HG03139 (cell line): ENCODE results near the gene BSCL2.
"Not testable (repeated sequence)": the region's sequence is repeated elsewhere in the genome, so short reads cannot be mapped to it uniquely, and the experiment has no call there.

ENCODE experiments used
- ATAC-seq: cut with Tn5 transposase; IDR thresholded peaks from one replicate; pipeline ENCODE4 v1.9.1; 2021; ENCODE audit not compliant: unreplicated experiment

Gene BSCL2

GRCh38 chr11:62707277-62707861 is at the start of gene BSCL2, which contains the start of gene GNG3:
BSCL2 (minus strand) TSS chr11:62707424; CDS start chr11:62707195, 229 bp downstream.
GNG3 (plus strand) TSS chr11:62707676; CDS start chr11:62708296, 620 bp downstream.
- ATAC-seq, result no peak

DNA sequence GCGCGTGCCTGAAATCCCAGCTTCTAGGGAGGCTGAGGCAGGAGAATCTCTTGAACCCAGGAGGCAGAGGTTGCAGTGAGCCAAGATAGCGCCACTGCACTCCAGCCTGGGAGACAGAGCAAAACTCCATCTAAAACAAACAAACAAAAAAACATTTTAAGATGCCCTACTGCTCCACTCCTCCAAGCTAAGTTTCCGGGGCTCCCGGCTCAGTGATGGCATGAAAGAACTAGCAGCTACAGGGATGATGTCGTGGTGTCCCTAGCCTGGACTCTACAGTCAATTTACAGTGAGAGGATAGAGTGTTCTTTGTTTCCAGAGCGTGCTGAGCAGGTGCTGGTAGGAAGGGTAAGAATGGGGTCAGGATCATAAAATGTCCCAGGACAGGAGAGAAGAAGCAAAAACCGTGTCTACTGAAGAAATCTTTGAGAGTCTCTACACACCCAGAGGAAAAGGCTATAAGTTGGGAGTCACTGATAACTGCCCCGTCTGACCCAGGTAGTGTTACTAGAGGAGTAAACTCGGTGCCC is 47.9 kb upstream of the BSCL2 start:
- no peak for ATAC-seq

DNA sequence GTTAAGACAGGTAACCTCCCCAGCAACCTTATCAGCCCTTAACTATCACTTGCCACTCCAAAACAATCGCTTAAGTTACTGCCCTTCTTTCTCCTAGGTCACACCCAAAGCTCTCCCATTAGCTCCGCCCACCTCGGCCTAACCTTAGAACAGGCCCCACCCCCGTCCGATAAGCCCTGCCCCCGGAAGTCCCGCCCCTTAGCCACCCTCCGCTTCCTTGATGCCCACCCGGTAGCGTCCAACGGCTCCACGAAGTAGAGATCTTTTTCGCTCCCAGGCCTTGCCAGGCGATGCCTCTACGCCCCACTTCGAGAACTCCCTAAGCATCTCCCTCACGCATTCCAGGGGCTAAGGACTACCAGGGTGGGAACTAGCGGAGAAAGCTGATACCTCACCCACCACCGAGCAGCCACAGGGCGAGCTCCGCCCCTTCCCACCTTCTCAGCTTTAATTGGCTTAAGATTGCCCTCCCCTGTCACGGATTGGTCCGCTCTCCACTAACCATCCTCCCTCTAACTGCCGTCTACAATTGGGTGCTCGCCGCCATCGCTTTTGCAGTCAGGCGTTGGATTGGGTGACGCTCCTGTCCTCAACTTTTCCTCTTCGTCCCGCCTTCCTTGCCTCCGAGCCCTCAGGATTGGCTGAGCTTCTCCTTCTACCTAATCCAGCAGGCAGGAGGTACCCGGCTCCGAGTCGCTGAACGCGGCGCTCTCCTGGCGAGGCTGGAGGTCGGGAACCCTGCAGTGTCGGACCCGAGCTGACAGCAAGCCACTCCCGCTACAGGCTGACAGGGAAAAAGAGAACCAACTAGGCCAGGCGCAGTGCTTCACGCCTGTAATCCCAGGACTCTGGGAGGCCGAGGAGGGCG is 46.7 kb upstream of the BSCL2 start, which contains the start of gene ZBTB3:
TSS of gene ZBTB3 (minus strand) at position 425 of the 868 bp plus-strand sequence. CDS start 496 bp downstream, outside the sequence.
- peak; percentile 86 for ATAC-seq

DNA sequence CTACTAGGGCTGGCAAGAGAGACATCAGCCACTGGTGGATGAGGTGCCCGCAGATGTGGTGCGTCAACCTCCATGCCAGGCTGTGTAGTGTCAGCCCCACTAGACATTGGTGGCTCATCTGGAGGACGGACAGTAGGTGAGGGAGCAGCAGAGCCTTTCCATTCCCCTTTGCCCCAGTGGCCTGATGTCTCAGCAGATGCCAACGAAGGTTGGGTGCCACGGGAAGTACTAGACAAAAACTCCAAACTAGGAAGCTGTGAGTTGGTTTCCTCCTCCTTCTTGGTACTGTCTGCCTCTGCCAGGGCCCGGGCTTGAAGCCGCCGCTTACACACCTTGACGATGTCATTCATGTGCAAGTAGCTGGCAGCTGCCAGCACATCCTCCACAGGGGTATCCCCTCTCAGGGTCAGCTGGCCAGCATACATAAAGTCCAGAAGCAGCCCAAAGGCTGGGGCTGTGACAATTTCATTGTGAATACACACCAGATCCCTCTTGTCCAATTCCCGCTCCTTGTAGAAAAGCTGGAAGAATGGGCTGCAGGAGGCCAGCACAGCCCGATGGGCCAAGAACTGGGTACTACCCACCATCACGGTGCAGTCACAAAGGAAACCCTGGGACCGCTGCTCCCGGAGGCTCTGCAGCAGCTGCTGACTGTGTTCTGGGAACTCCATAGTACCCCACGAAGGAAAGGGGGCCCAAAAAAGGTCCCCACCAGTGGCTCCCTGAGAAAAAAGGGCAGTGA is 45.9 kb upstream of the BSCL2 start:
- ATAC-seq, result no peak

DNA sequence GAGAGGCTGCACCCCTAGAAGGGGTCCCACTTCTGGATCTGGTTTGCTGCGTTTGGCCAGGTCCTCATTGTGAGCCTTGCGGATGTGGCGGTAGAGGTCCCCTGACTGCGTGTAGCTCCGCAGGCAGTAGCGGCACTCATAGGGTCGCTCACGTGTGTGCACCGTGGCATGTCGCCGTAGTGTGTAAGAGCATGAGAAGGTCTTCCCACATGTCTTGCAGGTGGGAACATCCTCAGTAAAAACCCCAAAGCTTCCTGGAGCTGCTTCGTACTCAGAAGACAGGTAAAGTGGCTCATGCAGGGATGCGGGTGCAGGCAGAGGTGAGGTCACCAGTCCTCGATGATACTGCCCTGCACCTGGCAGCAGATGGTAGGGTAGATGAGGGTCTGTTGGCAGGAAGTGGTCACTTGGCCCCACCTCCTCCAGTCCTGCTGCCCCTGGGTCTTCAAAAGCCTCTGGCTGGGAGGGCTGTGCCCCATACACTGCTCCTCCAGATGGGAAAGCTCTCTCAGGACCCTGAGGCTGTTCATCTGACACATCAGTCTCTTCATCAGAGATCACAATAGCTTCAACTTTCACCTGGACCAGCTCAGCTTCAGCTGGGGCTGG is 45.1 kb upstream of the BSCL2 start:
- ATAC-seq, result no peak

GRCh38 chr11:62749931-62750330 is 42.7 kb upstream of the BSCL2 start:
- not testable (repeated sequence) for ATAC-seq

- ATAC-seq, result no peak
Observed at GRCh38 chr11:62747475-62748160, 40.4 kb upstream of the BSCL2 start.

DNA sequence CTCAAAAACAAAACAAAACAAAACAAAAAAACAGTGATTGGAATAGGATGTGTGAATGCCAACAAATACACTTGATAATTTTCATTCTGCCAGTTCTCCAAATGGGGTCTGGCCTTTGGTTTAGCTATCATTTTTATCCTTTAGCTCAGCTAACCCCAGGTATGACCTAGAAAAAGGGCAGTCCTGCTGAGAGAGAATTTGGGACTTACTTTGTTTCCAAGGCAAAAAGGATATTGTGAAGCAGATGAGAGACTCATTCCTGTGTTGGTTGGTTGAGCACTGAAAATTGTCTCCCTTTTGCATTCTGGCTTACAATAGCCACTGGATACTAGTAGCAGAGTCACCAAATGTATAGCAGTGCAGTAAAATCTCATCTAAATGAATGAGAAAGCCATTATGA is 30.0 kb upstream of the BSCL2 start:
- ATAC-seq, result no peak

- ATAC-seq, result no peak
Observed at GRCh38 chr11:62732830-62733229, 25.6 kb upstream of the BSCL2 start.

DNA sequence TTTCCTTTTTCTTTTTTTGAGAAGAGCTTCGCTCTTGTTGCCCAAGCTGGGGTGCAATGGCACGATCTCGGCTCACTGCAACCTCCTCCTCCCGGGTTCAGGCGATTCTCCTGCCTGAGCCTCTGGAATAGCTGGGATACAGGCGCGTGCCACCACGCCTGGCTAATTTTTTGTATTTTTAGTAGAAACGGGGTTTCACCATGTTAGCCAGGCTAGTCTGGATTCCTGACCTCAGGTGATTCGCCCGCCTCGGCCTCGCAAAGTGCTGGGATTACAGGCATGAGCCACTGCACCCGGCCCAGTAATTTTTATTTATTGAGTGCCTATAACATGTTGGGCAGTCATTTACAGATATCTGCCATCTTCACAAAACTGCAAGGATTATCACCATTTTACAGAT is 22.9 kb upstream of the BSCL2 start:
- ATAC-seq, result not testable (repeated sequence)

- peak; percentile 19 for ATAC-seq
Observed at GRCh38 chr11:62728171-62728988, 21.2 kb upstream of the BSCL2 start, which contains the start of gene TTC9C. TTC9C (plus strand) TSS chr11:62728486; CDS start chr11:62728849, 363 bp downstream.

GRCh38 chr11:62727872-62728170 is 20.6 kb upstream of the BSCL2 start:
- ATAC-seq, result peak; percentile 25

- ATAC-seq, result peak; percentile 69
Observed at GRCh38 chr11:62727165-62727871, 20.1 kb upstream of the BSCL2 start, which contains the start of gene HNRNPUL2. HNRNPUL2 (minus strand) TSS chr11:62727457; CDS start chr11:62727156, 301 bp downstream.

GRCh38 chr11:62726915-62727164 is 19.6 kb upstream of the BSCL2 start:
- ATAC-seq, result no peak

DNA sequence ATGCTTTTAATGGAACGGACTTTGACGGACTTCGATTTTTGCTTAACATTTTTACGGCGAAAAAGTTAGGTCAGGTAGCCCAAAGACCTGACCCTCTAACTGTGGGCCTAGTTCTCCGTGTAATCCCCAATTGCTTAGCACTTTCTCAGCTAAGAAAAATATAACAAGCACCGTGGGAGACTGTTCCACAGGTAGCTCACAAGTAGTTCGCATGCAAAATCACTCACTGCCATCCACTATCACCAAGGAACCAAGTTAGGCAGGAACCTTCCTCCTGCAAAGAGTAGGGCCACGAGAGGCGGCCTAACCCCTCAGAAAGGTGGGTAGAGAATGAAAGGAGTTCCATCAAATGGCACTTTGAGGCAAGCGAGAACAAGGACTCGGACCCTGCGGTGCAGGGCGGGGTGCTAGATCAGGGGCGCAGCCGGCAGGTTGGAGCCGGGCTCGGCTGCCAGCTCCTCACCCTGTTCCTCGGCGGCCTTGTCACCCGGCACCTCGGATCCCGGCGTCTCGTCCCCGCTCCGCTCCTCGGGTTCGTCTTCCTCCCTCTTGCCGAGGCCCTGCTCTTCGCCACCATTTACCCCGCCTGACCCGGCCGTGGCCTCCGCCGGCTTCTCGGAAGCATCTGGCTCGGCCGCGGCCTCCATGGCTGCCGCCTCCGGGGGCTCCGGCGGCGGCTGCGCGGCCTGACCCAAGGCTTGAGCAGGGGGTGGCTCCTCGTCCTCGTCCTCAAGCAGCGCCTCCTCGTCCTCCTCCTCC is 19.1 kb upstream of the BSCL2 start:
- ATAC-seq, result no peak

GRCh38 chr11:62725646-62726045 is 18.4 kb upstream of the BSCL2 start:
- ATAC-seq, result no peak

DNA sequence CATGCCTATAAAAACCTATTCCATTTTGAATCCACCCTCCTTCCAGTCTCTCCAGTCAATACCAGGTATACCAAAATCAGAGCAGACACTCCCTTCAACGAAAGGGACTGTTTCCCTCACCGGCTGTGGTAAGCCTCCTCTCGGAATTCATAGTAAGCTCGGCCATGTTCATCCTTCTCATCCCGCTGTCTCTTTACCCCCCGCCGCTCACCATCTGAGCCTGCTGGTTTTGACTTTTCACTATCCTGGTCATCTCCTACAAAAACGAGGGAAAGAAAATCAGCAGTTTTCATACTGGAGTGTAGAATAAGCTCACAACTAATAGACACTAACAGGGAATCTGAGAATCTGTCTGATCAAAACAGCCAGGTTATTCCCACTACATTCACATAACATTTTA is 16.9 kb upstream of the BSCL2 start:
- ATAC-seq, result no peak

DNA sequence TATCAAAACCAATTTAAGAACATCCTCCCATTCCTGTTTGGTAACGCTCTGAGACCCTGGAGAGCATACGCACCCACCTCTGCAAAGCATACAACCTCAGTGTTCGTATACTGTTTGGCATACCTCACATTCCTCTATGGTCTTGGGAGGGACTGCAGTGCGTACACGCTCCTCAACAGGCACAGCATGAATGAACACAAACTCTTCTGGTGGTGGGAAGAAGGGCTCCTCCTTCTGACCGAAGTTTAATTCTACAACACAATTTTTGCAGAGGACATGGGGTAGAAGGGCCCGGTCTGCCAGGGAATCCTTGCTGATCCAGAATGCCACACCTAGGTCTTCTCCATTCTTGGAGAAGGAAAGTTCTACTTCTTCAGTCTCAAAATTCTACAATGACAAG is 14.8 kb upstream of the BSCL2 start:
- no peak for ATAC-seq
